ENCODE results near the gene GBX1. TPM values are rescaled to one million over a fixed set of nuclear protein-coding genes. Genes with fewer than 3 reads are reported as not detected.

GBX1 gene
- total RNA-seq, 1 donor from 2014 or later, result not detected

GRCh38 chr7:151120896-151121295 is 46.6 kb downstream of the GBX1 start:
- H3K9me3 ChIP-seq (ENCODE audit: low read depth), result no peaks in the 10 kb centered on the region
- peaks cover 14% of the 10 kb centered on the region for H3K79me2 ChIP-seq (ENCODE audit: low read depth)
- H3K4me2 ChIP-seq, result no peak overlapping the region
- no peak for DNase-seq (ENCODE audit: low spot score)
- peaks cover 79% of the 10 kb centered on the region for H4K20me1 ChIP-seq (ENCODE audit: low read depth)
- H3K27me3 ChIP-seq, result peaks cover 5% of the 10 kb centered on the region
- H3K27ac Mint-ChIP-seq, result no peak overlapping the region
- no peak overlapping the region for H3K27ac ChIP-seq
- peaks cover 26% of the 10 kb centered on the region for H3K4me1 Mint-ChIP-seq
- H3K4me3 ChIP-seq, result no peak overlapping the region
- peaks cover 4% of the 10 kb centered on the region for H3K4me1 ChIP-seq
- TF ChIP-seq CTCF (IDR thresholded peaks at IDR 0.05) (no peak), EZH2phosphoT487 (IDR thresholded peaks at IDR 0.05) (no peak), EZH2 (IDR thresholded peaks at IDR 0.05) (no peak)
- H3K9me3 Mint-ChIP-seq, result no peaks in the 10 kb centered on the region
- H3K36me3 Mint-ChIP-seq, result peaks cover 21% of the 10 kb centered on the region
- peak overlapping the region; percentile 41 for H3K4me3 Mint-ChIP-seq
- no peak overlapping the region for H2AFZ ChIP-seq (replicated peaks)
- no peak overlapping the region for H3K9ac ChIP-seq
- peaks cover 6% of the 10 kb centered on the region for H3K27me3 Mint-ChIP-seq (ENCODE audit: insufficient read depth, low read depth)
- H3F3A ChIP-seq (ENCODE audit: low read depth), result peaks cover 29% of the 10 kb centered on the region
- H3K36me3 ChIP-seq, result no peaks in the 10 kb centered on the region

DNA sequence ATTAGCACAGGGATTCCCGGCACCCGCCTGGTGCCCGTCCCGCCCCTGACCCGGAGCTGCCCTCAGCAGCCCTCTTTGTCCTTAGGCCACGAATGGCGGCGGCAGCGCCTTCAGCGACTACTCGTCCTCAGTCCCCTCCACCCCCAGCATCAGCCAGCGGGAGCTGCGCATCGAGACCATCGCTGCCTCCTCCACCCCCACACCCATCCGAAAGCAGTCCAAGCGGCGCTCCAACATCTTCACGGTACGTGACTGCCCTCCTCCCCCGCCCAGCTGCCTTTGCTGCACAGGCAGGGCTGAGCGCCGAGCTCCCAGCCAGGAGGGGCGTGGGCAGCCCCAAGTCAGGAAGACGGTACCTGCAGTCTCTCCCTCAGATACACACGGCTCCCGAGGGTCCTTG is 47.6 kb downstream of the GBX1 start:
- Histone ChIP-seq H3K4me3 (no peak overlapping the region), H4K20me1 (ENCODE audit: low read depth) (peaks cover 75% of the 10 kb centered on the region), H3K4me2 (no peak overlapping the region), H3K4me1 (peaks cover 8% of the 10 kb centered on the region), H3K36me3 (no peaks in the 10 kb centered on the region), H3K79me2 (ENCODE audit: low read depth) (peaks cover 19% of the 10 kb centered on the region), H3F3A (ENCODE audit: low read depth) (peaks cover 23% of the 10 kb centered on the region), H3K9me3 (ENCODE audit: low read depth) (no peaks in the 10 kb centered on the region), H3K27me3 (peaks cover 10% of the 10 kb centered on the region), H3K9ac (no peak overlapping the region), H3K27ac (no peak overlapping the region), H2AFZ (replicated peaks) (no peak overlapping the region)
- DNase-seq (ENCODE audit: low spot score), result no peak
- Mint-ChIP-seq H3K4me1 (peaks cover 21% of the 10 kb centered on the region), H3K27ac (no peak overlapping the region), H3K4me3 (no peak overlapping the region), H3K36me3 (peaks cover 21% of the 10 kb centered on the region), H3K9me3 (no peaks in the 10 kb centered on the region), H3K27me3 (ENCODE audit: insufficient read depth, low read depth) (peaks cover 4% of the 10 kb centered on the region)
- TF ChIP-seq CTCF (IDR thresholded peaks at IDR 0.05) (no peak), EZH2 (IDR thresholded peaks at IDR 0.05) (no peak), EZH2phosphoT487 (IDR thresholded peaks at IDR 0.05) (no peak)

DNA sequence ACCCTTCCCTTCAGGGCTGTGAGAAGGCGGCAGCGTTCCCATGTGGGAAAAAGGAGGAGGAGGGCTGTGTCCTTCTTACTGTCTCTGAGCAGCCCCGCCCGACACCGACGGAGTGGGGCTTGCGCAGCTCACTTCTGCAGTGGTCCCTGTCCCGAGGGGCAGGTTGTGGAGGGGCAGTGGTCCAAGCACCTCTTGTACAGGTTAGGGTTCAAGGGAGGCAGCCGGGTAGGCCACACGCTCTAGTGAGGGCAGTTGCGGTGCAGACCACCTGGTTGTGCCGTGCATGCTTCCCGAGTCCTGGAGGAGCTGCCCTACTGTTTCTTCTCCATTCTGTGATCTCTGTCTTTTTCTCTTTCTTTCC is 48.5 kb downstream of the GBX1 start:
- no peak overlapping the region for H3K4me2 ChIP-seq
- no peak overlapping the region for H2AFZ ChIP-seq (replicated peaks)
- peaks cover 15% of the 10 kb centered on the region for H3K36me3 Mint-ChIP-seq
- H3F3A ChIP-seq (ENCODE audit: low read depth), result peaks cover 19% of the 10 kb centered on the region
- H3K9me3 ChIP-seq (ENCODE audit: low read depth), result no peaks in the 10 kb centered on the region
- peaks cover 72% of the 10 kb centered on the region for H4K20me1 ChIP-seq (ENCODE audit: low read depth)
- DNase-seq (ENCODE audit: low spot score), result no peak
- peaks cover 2% of the 10 kb centered on the region for H3K27me3 Mint-ChIP-seq (ENCODE audit: insufficient read depth, low read depth)
- H3K36me3 ChIP-seq, result no peaks in the 10 kb centered on the region
- peaks cover 24% of the 10 kb centered on the region for H3K79me2 ChIP-seq (ENCODE audit: low read depth)
- peaks cover 18% of the 10 kb centered on the region for H3K4me1 Mint-ChIP-seq
- H3K4me3 Mint-ChIP-seq, result no peak overlapping the region
- H3K4me1 ChIP-seq, result peaks cover 12% of the 10 kb centered on the region
- H3K9ac ChIP-seq, result no peak overlapping the region
- no peak overlapping the region for H3K27ac ChIP-seq
- H3K27ac Mint-ChIP-seq, result no peak overlapping the region
- H3K9me3 Mint-ChIP-seq, result no peaks in the 10 kb centered on the region
- H3K27me3 ChIP-seq, result peaks cover 15% of the 10 kb centered on the region
- no peak overlapping the region for H3K4me3 ChIP-seq
- no peak for TF ChIP-seq EZH2phosphoT487 (IDR thresholded peaks at IDR 0.05)
- TF ChIP-seq CTCF (IDR thresholded peaks at IDR 0.05), result no peak
- TF ChIP-seq EZH2 (IDR thresholded peaks at IDR 0.05), result no peak

Data from neural progenitor cell (in vitro differentiated cells).